Measurements from ENCODE around the gene SBF2.
"Not testable (repeated sequence)": the region's sequence is repeated elsewhere in the genome, so short reads cannot be mapped to it uniquely, and the experiment has no call there.

SBF2 gene

GRCh38 chr11:10267821-10268220 lies 26.2 kb downstream of the SBF2 start:
- no peak for DNase-seq (ENCODE audit: low read depth in 2 of 2)

DNA sequence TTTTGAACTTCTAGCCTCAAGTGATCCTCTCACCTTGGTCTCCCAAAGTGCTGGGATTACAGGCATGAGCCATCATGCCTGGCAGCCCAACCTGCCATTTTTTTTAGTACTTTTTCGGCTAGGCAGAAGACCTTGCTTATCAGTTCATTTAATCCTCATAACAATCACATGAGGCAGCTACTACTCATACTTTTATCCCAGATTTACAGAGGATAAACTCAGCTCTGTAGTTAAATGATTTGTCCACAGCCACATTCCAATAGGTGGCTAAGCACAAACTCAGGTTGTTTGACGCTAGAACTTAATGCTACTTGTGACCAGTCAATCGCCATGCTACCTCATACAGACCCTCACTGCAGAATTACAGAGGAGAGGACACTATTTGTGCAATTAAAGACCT lies 28.1 kb downstream of the SBF2 start:
- no peak for DNase-seq (ENCODE audit: low read depth in 2 of 2)

DNA sequence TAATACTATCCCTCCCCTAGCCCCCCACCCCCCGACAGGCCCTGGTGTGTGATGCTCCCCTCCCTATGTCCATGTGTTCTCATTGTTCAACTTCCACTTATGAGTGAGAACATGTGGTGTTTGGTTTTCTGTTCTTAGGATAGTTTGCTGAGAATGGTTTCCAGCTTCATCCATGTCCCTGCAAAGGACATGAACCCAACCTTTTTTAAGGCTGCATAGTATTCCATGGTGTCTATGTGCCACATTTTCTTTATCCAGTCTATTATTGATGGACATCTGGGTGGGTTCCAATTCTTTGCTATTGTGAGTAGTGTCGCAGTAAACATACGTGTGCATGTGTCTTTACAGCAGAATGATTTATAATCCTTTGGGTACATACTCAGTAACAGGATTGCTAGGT lies 29.3 kb downstream of the SBF2 start:
- not testable (repeated sequence) for DNase-seq (ENCODE audit: low read depth in 2 of 2)

DNA sequence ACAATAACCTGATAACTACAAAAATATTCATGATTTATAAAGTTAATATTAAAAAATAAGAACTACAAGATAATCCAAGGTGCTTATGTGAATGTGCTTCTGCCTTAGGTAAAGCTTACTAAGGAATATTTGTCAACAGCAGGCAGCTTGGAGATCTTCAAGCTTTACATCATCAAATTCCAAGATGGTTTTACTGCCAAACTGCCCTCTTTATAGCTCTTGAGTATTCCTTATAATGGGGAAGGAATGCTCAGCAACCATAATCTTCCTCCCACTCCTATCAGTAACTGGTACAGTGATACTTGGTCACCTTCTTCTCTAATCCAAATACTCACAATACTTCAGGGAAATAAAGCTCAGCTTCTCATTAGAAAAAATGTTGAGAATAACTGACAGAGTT lies 30.1 kb downstream of the SBF2 start:
- no peak for DNase-seq (ENCODE audit: low read depth in 2 of 2)

DNA sequence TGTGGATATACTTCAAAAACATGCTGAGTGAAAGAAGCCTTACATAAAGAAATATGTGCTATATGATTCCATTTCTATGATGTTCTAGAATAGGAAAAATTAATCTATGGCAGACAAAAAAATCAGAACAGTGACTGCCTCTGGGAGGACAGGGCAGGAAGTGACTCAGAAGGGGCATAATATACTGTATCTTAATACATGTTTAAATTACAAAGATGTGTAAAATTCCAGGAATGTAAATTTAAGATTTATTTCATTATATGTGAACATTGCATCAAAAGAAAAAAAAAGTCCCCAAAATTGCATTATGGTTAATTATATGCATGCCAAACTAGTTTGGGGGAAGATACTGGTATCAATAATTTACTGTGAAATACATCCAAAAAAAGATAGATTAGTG lies 32.2 kb downstream of the SBF2 start:
- DNase-seq (ENCODE audit: low read depth in 2 of 2) = no peak

DNA sequence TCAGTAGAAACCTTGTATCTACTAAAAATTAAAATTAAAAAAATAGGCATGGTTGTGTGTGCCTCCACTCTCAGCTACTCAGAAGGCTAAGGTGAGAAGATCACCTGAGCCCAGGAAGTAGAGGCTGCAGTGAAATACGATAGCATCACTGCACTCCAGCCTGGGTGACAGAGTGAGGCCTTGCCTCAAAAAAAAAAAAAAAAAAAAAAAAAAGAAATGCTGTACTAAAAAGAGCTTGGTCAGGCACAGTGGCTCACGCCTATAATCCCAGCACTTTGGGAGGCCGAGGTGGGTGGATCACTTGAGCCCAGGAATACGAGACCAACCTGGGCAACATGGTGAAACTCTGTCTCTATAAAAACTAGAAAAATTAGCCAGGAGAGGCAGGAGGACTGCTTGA lies 36.5 kb downstream of the SBF2 start:
- DNase-seq (ENCODE audit: low read depth in 2 of 2) = no peak

DNA sequence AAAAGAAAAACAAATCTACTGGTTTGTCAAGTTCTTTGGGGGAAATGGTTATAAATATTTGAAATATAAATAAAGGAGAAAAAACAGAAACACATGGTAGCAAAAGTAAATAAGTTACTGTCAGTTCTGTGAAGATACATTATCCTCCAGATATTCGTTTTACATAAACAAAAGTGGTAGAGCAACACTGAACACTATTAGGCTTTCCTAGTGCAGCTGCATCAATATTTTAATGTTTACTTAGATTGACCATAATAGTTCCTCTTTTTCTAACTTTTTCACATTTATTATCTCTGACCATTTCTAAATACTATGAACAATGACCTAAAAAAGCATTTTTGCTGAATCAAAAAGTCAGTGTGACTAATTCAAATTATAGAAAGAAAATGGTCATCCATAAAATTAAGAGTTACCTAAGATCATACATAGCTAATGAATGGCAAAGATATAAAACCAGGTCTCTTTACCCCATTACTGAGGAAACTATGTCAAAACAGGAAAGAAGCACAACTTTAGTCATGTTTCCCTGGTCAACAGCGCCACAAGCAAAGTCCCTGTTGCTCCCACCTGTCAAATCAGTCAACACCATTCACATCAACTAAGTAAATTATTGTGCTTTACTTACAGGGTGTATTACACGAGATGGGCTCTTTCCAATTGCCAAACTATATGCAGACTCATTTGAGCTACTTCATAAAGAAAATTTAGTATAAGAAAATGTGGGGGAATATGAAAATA lies 38.5 kb downstream of the SBF2 start:
- no peak for DNase-seq (ENCODE audit: low read depth in 2 of 2)

- not testable (repeated sequence) for DNase-seq (ENCODE audit: low read depth in 2 of 2)
Measured at GRCh38 chr11:10249448-10250131, 44.4 kb downstream of the SBF2 start.

- DNase-seq (ENCODE audit: low read depth in 2 of 2) = no peak
Measured at GRCh38 chr11:10247011-10247410, 47.0 kb downstream of the SBF2 start.

DNA sequence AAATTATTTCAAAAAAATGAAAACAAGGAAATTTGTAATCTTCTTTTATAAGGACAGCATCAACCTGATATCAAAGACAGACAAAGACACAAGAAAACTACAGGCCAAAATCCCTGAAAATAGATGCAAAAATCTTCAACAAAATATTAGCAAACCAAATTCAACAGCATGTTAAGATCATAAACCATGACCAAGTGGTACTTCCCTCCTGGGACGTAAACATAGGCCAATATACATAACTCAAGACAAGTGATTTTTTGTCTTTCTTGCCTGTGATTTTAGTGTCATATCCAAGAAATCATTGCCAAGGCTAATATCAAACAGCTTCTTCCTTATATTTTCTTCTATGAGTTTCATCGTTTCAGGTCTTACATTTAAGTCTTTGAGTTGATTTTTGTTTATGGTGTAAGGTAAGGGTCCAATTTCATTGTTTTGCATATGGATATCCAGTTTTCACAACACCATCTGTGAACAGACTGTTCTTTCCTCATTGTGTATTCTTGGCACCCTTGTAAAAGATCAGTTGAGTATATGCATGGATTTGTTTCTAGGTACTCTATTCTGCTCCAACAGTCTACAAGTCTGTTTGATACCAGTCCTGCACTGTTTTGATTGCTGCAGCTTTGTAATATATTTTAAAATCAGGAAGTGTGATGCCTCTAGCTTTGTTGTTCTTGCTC lies 50.0 kb downstream of the SBF2 start:
- no peak for DNase-seq (ENCODE audit: low read depth in 2 of 2)

GRCh38 chr11:10236840-10237239 lies 57.2 kb downstream of the SBF2 start:
- DNase-seq (ENCODE audit: low read depth in 2 of 2) = no peak

DNA sequence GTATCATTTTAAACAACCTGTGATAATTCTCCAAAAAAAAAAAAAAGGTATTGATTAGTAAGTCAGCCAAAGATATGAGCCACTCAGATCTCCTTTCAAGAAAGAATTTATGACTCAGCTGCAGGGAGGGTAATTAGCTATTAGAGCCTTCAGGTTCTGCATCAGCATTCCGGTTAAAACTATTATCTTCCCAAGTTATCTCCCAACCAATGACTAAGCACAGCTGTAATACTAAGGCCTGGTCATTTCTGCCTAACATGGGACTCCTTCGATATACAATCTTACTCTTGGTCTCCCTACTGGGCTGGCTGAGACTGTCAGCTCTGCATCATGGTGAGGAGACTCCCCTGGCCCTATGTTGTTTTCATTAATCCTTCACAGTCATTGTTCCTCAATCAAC lies 60.4 kb downstream of the SBF2 start:
- DNase-seq (ENCODE audit: low read depth in 2 of 2) = no peak

GRCh38 chr11:10232756-10233155 lies 61.3 kb downstream of the SBF2 start:
- no peak for DNase-seq (ENCODE audit: low read depth in 2 of 2)

GRCh38 chr11:10231803-10232202 lies 62.2 kb downstream of the SBF2 start:
- not testable (repeated sequence) for DNase-seq (ENCODE audit: low read depth in 2 of 2)

DNA sequence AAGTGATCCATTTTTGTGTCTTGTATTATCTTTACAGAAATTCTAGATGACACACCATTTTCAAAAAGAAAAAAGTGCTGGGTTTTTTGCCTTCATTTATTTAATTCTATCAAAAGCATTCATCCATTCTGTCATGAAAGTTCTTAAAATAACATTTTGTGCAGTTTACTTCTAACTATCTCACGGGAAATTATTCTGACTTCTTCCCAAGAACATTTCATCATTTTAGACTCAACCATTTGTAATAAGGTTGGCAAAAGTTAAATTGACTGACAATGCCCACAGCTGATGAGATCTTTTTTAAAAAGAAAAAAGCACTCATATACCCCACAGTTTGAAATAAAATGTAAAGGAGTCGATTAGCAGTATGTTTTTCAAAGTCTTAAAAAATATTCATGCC lies 68.5 kb downstream of the SBF2 start:
- DNase-seq (ENCODE audit: low read depth in 2 of 2) = no peak

- DNase-seq (ENCODE audit: low read depth in 2 of 2) = no peak
Measured at GRCh38 chr11:10222399-10222798, 71.6 kb downstream of the SBF2 start.

DNA sequence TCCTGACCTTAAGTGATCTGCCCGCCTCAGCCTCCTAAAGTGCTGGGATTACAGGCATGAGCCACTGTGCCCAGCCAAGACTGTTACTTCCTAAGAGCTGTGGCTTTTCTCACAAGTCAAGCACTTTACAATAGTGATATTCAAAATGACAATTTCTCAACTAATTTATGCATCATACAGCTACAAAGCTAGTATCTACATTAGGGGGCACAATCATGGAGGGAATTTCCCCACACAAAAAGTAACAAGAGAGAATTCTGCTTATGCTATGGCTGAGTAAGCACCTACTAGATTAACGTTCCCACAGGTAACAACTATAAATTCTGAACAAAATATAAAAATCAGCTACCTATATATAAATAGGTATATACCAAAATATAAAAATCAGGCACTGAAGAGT lies 72.7 kb downstream of the SBF2 start:
- no peak for DNase-seq (ENCODE audit: low read depth in 2 of 2)

DNA sequence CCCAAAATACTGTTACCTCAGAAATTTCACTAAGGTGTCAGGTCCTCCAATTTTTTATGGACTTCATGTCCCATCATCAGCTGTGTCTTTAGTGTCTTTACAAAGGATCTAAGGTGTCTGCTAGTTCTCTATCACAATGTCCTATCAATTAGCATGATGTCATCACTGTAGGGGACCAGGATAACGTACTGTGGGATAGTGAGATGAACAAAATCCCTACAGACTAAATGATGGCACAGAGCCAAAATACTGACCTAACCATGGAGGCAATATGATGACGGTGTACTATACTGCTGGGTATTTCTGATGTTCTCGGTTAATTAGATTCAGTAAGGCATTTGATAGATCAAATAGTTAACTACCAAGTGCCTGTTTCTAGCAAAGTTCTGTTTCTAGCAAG lies 82.5 kb downstream of the SBF2 start:
- no peak for DNase-seq (ENCODE audit: low read depth in 2 of 2)

DNA sequence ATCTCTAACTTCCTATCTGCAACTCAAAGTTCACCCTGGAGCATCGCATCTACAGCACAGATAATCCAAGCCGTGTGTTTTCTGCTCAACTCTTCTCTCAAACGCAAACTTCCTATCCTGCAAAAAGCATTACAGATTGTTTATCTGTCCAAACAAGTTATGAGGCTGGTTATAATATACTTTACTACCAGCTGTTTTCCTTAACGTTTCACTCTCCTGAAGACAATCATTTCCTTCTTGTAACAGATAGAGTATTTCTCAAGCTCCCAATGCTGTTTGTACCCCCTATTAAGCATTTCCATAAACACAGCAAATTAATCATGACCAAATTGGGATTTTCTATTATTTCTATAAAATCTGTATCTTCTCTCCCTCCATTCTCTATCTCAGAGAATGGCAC lies 84.7 kb downstream of the SBF2 start:
- DNase-seq (ENCODE audit: low read depth in 2 of 2) = no peak

DNA sequence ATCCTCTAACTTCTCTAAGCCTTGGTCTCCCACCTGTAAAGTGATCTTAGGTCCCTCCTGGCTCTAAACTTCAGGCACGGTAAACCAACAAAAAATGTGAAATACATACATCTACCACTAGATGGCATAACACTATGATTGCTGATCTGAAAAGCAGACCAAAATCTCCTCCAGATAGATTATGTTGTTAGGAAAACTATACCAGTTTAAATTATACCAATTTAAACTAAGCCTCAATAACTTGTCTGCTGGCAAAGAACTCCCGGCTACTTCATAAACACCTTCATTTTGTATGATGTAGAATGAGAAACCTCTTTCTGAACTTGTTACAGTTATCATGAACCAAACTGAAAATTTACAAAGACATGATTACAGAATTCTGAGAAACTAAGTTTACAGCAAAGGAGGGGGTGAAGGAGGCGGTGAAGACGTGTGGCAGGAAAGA lies 85.9 kb downstream of the SBF2 start:
- DNase-seq (ENCODE audit: low read depth in 2 of 2) = no peak

- DNase-seq (ENCODE audit: low read depth in 2 of 2) = no peak
Measured at GRCh38 chr11:10205928-10206327, 88.1 kb downstream of the SBF2 start.

- no peak for DNase-seq (ENCODE audit: low read depth in 2 of 2)
Measured at GRCh38 chr11:10204021-10204420, 90.0 kb downstream of the SBF2 start.

GRCh38 chr11:10201343-10201742 lies 92.7 kb downstream of the SBF2 start:
- DNase-seq (ENCODE audit: low read depth in 2 of 2) = no peak
